Measurements from ENCODE around the gene NEK7. TPM values are rescaled to one million over a fixed set of nuclear protein-coding genes. Genes with fewer than 3 reads are reported as not detected.

NEK7 gene
- polyA plus RNA-seq, 1 donor from 2014 or later = 3.3 TPM

DNA sequence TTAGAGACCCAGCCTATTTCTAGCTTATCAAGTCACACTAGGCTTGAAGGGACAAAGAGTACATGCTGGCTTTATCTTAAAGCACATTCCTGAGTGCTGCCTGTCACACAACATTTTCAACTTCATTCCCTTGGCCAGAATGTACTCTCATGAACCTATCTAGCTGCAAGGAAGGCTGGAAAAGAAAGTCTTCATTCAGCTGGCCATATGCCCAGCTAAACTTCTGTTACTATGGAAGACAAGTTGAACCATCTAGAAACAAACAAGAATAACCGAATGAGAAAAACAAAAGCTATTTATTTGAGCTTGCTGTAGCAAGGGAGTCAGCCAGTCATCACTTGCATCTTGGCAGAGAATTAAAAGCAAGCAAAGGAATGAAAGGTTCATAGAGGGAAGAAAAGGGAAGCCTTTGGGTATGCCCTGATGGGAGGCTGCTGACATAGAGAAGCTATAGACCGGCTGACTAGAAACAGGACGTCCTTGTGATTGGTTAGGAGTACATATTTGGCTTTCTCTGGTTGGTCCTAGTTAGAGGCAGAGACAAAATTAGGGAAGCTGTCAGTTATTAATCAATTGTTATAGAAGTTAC lies 108.4 kb downstream of the NEK7 start:
- Histone ChIP-seq H3K9ac (ENCODE audit: low read length) (no peak overlapping the region), H4K20me1 (ENCODE audit: insufficient read depth) (no peaks in the 10 kb centered on the region), H3K36me3 (ENCODE audit: insufficient read depth, low read length) (no peaks in the 10 kb centered on the region), H3K4me3 (ENCODE audit: low read length) (no peak overlapping the region), H3K9me2 (ENCODE audit: insufficient read depth, low read length) (no peaks in the 10 kb centered on the region), H3K79me2 (replicated peaks; ENCODE audit: insufficient read depth, low read length) (no peaks in the 10 kb centered on the region), H3K9me3 (ENCODE audit: low read length) (no peaks in the 10 kb centered on the region), H2AFZ (ENCODE audit: low read depth, low read length) (no peak overlapping the region), H3F3A (ENCODE audit: insufficient read depth, low read length, poor library complexity, severe bottlenecking) (no peaks in the 10 kb centered on the region), H3K4me2 (ENCODE audit: low read length) (no peak overlapping the region), H3K27me3 (ENCODE audit: insufficient read depth, low read depth, low read length) (no peaks in the 10 kb centered on the region), H3K27ac (ENCODE audit: low read length) (no peak overlapping the region)
- TF ChIP-seq POLR2AphosphoS5 (IDR thresholded peaks at IDR 0.05) (no peak), RAD21 (conservative IDR thresholded peaks at IDR 0.05) (no peak), MXI1 (conservative IDR thresholded peaks at IDR 0.05; ENCODE audit: poor library complexity, severe bottlenecking) (no peak), TAF1 (IDR thresholded peaks at IDR 0.05; ENCODE audit: low read depth) (no peak), EP300 (conservative IDR thresholded peaks at IDR 0.05; ENCODE audit: poor library complexity, severe bottlenecking) (no peak), EZH2 (IDR thresholded peaks at IDR 0.05; ENCODE audit: borderline replicate concordance, insufficient read depth, low read length, poor library complexity, severe bottlenecking) (no peak), SMC3 (conservative IDR thresholded peaks at IDR 0.05; ENCODE audit: poor library complexity) (no peak)
- TF ChIP-seq, protein P1, sequence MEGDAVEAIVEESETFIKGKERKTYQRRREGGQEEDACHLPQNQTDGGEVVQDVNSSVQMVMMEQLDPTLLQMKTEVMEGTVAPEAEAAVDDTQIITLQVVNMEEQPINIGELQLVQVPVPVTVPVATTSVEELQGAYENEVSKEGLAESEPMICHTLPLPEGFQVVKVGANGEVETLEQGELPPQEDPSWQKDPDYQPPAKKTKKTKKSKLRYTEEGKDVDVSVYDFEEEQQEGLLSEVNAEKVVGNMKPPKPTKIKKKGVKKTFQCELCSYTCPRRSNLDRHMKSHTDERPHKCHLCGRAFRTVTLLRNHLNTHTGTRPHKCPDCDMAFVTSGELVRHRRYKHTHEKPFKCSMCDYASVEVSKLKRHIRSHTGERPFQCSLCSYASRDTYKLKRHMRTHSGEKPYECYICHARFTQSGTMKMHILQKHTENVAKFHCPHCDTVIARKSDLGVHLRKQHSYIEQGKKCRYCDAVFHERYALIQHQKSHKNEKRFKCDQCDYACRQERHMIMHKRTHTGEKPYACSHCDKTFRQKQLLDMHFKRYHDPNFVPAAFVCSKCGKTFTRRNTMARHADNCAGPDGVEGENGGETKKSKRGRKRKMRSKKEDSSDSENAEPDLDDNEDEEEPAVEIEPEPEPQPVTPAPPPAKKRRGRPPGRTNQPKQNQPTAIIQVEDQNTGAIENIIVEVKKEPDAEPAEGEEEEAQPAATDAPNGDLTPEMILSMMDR (IDR thresholded peaks at IDR 0.05; ENCODE audit: poor library complexity, severe bottlenecking) = no peak
- TF ChIP-seq, protein P2, sequence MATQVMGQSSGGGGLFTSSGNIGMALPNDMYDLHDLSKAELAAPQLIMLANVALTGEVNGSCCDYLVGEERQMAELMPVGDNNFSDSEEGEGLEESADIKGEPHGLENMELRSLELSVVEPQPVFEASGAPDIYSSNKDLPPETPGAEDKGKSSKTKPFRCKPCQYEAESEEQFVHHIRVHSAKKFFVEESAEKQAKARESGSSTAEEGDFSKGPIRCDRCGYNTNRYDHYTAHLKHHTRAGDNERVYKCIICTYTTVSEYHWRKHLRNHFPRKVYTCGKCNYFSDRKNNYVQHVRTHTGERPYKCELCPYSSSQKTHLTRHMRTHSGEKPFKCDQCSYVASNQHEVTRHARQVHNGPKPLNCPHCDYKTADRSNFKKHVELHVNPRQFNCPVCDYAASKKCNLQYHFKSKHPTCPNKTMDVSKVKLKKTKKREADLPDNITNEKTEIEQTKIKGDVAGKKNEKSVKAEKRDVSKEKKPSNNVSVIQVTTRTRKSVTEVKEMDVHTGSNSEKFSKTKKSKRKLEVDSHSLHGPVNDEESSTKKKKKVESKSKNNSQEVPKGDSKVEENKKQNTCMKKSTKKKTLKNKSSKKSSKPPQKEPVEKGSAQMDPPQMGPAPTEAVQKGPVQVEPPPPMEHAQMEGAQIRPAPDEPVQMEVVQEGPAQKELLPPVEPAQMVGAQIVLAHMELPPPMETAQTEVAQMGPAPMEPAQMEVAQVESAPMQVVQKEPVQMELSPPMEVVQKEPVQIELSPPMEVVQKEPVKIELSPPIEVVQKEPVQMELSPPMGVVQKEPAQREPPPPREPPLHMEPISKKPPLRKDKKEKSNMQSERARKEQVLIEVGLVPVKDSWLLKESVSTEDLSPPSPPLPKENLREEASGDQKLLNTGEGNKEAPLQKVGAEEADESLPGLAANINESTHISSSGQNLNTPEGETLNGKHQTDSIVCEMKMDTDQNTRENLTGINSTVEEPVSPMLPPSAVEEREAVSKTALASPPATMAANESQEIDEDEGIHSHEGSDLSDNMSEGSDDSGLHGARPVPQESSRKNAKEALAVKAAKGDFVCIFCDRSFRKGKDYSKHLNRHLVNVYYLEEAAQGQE (IDR thresholded peaks at IDR 0.05; ENCODE audit: borderline replicate concordance) = no peak

DNA sequence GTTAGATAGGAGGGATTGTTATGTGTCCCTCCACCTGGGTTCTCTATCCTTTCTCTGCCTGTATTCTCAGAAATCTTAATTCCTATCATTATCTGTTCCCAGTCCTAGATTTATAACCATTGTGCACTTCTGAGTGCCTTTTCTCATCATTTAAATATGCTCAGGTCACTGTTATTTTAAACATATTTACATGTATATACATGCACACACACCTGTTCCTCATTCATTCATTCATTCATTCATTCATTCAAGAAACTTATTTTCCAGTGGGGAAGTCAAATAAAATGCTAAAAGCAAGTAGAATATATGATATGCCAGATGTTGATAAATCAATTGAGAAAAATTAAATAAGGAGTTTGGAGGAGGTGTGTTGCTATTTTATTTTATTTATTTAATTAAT lies 110.3 kb downstream of the NEK7 start:
- no peak overlapping the region for H3K27ac ChIP-seq (ENCODE audit: low read length)
- no peaks in the 10 kb centered on the region for H4K20me1 ChIP-seq (ENCODE audit: insufficient read depth)
- no peaks in the 10 kb centered on the region for H3F3A ChIP-seq (ENCODE audit: insufficient read depth, low read length, poor library complexity, severe bottlenecking)
- H3K4me2 ChIP-seq (ENCODE audit: low read length) = no peak overlapping the region
- no peaks in the 10 kb centered on the region for H3K36me3 ChIP-seq (ENCODE audit: insufficient read depth, low read length)
- H3K27me3 ChIP-seq (ENCODE audit: insufficient read depth, low read depth, low read length) = no peaks in the 10 kb centered on the region
- no peak overlapping the region for H2AFZ ChIP-seq (ENCODE audit: low read depth, low read length)
- H3K79me2 ChIP-seq (replicated peaks; ENCODE audit: insufficient read depth, low read length) = no peaks in the 10 kb centered on the region
- H3K9me2 ChIP-seq (ENCODE audit: insufficient read depth, low read length) = no peaks in the 10 kb centered on the region
- H3K4me3 ChIP-seq (ENCODE audit: low read length) = no peak overlapping the region
- no peak overlapping the region for H3K9ac ChIP-seq (ENCODE audit: low read length)
- TF ChIP-seq, protein P2 (IDR thresholded peaks at IDR 0.05; ENCODE audit: borderline replicate concordance) = no peak
- no peak for TF ChIP-seq SMC3 (conservative IDR thresholded peaks at IDR 0.05; ENCODE audit: poor library complexity)
- TF ChIP-seq, protein P1 (IDR thresholded peaks at IDR 0.05; ENCODE audit: poor library complexity, severe bottlenecking) = no peak
- H3K9me3 ChIP-seq (ENCODE audit: low read length) = no peaks in the 10 kb centered on the region

Measured in neural cell (in vitro differentiated cells).